GM08714 (cell line): ENCODE data around the gene KLHDC2.

Source experiments
- H3K4me3 ChIP-seq: fragments of 200-500 bp; sonication (Bioruptor generic); 2 replicates; pipeline ENCODE4 v1.5.1; 2014; ENCODE audit warnings: mild to moderate bottlenecking, low read length, inconsistent platforms
- ZNF274 ChIP-seq: IDR thresholded peaks from 2 replicates; pipeline ENCODE4 v1.6.1; 2012; ENCODE audit warnings: mild to moderate bottlenecking, low read depth, low read length

Gene KLHDC2

GRCh38 chr14:49828640-49829039, 60.7 kb downstream of the KLHDC2 start:
- H3K4me3 ChIP-seq = no peak overlapping the region
- no peak for TF ChIP-seq ZNF274
